DOHH2 (cell line): ENCODE results near the gene NUP93.

Experiments used
- EZH2phosphoT487 ChIP-seq: fragments of 200-600 bp; sonication (generic); IDR thresholded peaks from 2 replicates; pipeline ENCODE4 v1.6.1; 2017; ENCODE audit warnings: borderline replicate concordance, mild to moderate bottlenecking, antibody characterized with exemption, low read length, moderate library complexity, mixed read lengths
- TF ChIP-seq, protein P1 (sequence below): fragments of 200-600 bp; sonication (generic); IDR thresholded peaks from one replicate; pipeline ENCODE4 v1.5.1; 2014; ENCODE audit warnings: antibody characterized with exemption, mild to moderate bottlenecking, low read depth, low read length; ENCODE audit not compliant: poor library complexity, severe bottlenecking

DNA sequence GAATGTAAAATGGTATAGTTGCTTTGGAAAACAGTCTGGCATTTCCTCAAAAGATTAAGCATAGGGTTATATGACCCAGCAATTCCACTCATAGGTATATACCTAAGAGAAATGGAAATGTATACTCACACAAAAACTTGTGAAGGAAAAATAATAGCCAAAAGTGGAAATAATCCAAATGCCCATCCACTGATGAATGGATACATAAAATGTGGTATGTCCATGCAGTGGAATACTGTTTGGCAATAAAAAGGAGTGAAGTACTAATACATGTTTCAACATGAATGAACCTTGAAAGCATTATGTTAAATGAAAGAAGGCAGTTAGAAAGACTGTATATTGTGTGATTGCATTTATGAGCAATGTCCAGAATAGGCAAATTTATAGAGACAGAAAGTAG lies 25.1 kb downstream of the NUP93 start:
- TF ChIP-seq, protein P1, sequence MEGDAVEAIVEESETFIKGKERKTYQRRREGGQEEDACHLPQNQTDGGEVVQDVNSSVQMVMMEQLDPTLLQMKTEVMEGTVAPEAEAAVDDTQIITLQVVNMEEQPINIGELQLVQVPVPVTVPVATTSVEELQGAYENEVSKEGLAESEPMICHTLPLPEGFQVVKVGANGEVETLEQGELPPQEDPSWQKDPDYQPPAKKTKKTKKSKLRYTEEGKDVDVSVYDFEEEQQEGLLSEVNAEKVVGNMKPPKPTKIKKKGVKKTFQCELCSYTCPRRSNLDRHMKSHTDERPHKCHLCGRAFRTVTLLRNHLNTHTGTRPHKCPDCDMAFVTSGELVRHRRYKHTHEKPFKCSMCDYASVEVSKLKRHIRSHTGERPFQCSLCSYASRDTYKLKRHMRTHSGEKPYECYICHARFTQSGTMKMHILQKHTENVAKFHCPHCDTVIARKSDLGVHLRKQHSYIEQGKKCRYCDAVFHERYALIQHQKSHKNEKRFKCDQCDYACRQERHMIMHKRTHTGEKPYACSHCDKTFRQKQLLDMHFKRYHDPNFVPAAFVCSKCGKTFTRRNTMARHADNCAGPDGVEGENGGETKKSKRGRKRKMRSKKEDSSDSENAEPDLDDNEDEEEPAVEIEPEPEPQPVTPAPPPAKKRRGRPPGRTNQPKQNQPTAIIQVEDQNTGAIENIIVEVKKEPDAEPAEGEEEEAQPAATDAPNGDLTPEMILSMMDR = no peak
- no peak for TF ChIP-seq EZH2phosphoT487
